Activated CD8-positive, alpha-beta memory T cell treated with anti-CD3 and anti-CD28 coated beads, Interleukin-2, amount 50 U/mL, for 24 hours (primary cell): ENCODE results near the gene COX6A1.
"Not testable (repeated sequence)": the region's sequence is repeated elsewhere in the genome, so short reads cannot be mapped to it uniquely, and the experiment has no call there.

Experiments
- DNase-seq: peaks from one replicate; pipeline ENCODE4 v3.0.0-alpha.2; 2020; ENCODE audit errors: extremely low read depth

Gene COX6A1

GRCh38 chr12:120468325-120468820 is 30.5 kb downstream of the COX6A1 start:
- DNase-seq, result no peak

DNA sequence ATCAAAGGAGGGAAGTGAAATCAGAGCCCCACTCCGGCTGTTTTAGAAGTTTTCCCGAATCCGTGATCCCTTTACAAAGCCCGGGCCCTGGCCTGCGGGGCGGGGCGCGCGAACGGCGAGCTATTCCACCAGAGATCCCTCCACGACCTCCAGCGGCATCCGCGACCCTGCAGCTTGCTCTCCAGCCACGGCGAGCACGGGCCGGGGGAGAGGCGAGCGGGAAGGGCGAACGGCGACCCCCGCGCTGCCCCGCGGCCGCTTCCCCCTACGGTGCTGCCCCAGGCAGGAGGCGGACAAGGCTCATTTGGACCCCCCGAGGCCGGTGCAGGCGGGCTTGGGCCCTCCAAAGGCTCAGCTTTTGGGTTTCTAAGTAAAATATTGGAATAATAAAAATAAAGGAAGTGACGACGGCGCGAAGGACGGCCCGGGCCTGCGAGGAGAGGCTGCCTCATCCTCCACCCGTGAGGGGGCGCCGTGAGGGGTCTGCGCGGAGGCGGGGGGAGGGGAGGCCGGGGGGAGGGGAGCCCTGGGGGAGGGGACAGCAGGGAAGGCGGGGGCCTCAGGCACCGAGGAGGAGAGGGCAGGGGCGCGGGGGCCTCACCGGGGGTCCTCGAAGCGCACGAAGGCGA is 31.0 kb downstream of the COX6A1 start:
- DNase-seq, result no peak

DNA sequence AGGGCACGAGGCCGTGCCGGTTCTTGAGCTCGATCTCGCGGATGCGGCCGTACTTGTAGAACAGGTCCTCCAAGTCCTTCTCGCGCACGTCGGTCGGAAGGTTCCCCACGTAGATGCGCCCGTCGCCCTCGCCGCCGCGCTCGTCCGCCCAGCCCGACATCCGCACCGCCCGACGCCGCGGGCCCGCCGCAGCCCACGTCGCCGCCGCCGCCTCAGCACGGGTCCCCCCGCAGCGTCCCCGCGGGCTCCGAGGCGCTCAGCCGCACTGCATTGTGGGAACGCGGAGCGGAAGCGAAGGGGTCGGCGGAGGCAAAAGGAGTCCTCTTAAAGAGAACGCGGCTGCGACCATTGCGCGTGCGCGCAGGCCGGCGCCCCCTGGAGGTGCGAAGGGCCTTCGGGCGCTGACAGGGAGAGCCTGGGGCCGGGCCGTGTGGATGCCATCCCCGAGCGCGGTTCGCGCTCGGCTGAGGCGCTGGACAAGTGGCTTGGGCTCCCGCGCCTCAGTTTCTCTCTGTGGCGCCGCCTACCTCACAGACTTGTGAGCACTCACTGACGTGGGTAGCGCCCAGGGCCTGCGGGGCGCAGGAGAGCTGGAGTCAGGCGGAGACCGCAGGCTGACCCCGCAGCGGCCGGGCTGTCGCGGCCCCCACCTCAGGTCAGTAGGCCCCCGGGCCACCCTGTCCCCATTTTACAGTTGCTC is 31.7 kb downstream of the COX6A1 start, which contains the start of gene SRSF9:
TSS of gene SRSF9 (minus strand) at position 299 of the 700 bp plus-strand sequence. CDS start at position 160, 139 bp downstream.
- DNase-seq, result peak; percentile 91

DNA sequence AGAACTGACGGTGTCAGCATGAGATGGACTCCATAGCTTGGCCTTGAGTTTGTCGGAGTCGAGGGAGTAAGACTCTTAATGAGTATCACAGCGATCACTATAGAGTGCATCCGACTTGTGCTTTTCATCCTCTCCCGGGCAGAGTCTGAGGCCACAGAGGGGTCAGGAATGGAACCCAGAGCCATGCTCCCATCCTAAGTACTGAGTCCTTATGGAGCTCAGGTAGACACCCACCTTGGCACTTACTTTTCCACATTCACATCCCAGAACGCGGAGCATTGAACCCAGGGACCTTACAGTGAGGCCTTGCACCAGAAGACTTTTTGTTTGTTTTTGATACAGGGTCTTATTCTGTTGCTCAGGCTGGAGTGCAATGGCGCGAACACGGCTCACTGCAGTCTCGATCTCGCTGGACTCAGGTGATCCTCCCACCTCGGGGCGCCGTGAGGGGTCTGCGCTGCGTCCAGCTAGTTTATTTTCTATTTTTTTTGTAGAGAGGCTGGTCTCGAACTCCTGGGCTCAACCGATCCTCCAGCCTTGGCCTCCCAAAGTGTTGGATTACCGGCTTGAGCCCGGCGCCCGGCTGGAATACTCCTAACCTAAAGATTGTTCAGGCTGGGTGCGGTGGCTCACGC is 32.4 kb downstream of the COX6A1 start:
- DNase-seq, result no peak

GRCh38 chr12:120472521-120472920 is 34.6 kb downstream of the COX6A1 start:
- no peak for DNase-seq

- DNase-seq, result no peak
These were observed 36.1 kb downstream of the COX6A1 start for GRCh38 chr12:120473807-120474615.

DNA sequence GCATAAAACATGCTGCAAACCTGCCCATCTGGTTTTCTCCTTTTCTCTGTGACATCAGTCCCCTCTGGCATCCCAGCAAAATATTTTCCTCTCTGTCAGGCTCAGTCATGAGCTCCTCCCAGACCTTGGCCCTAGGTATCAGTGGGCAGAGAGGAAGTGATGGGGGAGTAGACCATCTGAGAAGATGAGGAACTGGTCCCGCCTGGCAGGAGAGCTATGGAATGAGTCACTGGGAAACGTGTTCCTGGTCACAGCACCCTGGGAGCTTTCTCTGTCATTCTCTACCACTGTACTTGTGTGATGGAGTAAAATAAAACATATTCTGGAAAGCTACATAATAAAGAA is 36.7 kb downstream of the COX6A1 start:
- DNase-seq, result no peak

DNA sequence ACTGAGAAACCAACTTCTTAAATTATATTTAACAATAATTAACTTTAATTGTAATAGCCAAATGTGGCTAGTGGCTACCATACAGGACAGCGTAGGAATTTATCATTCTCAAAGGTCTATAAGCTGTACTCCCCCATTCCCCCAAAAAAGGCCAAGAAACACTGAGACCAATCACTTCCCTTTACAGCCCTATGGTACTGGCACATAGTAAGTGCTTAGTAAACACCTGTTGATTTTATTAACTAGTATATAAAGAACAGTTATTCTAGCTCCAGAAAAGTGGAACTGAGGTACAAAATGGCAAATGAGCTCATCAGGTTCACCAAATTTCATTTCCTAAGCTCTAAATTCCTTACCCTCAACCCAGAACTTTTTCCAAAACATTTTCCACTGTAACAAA is 37.7 kb downstream of the COX6A1 start:
- DNase-seq, result no peak

DNA sequence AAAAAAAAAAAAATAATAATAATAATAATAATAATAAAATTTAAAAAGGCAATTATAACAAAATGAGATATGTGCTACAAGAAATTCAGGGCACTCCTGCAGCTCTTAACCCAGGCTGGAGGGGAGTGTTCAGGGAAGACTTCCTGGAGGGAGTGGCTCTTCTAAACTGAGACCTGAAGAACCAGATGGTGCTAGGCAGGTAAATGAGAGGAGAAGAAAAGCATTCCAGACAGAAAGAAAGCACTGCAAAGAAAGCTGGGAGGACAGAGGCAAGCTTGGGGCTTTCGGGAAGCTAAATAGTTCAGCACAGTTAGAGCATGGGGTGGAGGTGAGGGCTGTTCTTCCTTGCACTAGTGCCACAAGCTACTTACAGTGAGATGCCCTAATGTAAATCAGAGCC is 41.5 kb downstream of the COX6A1 start:
- no peak for DNase-seq

DNA sequence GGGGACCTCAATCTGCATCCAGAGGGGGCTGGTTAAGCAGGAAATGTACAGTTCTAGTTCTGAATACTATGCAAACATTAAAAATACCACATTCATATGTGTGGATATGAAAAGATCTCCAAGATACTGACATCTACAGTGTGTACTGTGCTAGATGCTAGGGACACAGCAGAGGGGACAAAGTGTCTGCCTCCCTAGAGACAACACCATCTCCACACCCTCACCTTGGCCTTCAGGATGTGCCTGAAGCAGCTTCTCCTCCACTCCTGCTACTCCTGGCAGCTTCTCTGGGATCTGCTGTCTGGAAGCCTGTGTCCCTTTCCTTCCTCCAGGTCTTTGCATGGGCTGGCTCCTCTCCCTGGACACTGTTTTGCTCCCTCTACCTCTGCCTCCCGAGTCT is 42.3 kb downstream of the COX6A1 start:
- no peak for DNase-seq

GRCh38 chr12:120481022-120481767 is 43.3 kb downstream of the COX6A1 start:
- no peak for DNase-seq

DNA sequence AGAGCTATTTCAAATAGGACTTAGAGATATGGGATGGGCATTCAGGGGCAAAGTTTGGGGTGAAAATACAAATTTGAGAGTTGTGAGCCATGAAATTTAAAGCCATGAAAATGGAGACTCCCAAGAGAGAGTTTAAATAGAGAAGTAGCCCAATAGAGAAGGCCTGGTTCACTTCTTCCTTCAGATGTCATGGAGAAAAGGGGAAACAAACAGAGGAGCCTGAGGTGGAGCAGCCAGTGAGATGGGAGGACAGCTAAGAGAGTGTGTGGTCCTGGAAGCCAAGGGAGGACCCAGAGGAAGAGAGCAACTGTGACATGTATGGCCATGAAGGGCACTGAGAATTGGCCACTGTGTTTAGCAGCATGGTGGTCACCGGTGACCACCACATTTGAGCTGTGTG is 45.7 kb downstream of the COX6A1 start:
- DNase-seq, result no peak

DNA sequence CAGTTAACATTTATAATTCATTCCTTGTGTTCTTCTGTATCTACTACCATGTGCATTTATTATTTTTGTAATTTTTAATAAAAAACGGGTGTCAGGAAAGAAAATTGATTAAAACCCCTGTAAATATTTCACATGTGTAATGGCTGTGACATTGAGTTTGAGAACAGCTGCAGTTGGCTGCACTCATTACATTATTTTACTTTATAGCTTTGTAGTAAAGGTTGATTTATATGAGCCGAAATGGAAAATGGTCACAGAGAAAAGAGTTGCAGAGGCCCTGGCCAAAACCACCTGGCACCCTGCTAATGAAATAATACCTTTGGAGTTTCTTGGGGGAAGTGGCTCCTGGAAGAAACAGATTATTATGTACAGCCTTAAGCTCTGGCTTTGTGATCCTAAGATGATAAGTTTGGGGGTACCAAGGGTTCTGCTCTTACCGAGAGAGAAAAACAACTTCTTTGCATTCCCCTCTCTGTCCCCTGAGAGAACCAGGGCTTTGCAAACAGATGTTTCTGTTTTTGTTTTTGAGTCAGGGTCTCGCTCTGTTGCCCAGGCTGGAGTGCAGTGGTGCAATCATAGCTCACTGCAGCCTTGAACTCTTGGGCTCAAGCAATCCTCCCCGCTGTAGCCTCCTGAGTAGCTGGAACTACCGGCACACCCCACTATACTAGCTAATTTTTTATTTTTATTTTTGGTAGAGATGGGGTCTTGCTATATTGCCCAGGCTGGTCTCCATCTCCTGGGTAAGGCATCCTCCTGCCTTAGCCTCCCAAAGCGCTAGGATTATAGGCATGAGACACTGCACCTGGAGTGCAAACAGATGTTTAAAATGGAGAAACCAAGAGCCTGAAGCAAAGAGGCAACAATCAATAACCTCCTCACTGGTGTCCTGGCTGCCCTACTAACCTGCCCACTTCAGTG is 48.3 kb downstream of the COX6A1 start:
- no peak for DNase-seq

DNA sequence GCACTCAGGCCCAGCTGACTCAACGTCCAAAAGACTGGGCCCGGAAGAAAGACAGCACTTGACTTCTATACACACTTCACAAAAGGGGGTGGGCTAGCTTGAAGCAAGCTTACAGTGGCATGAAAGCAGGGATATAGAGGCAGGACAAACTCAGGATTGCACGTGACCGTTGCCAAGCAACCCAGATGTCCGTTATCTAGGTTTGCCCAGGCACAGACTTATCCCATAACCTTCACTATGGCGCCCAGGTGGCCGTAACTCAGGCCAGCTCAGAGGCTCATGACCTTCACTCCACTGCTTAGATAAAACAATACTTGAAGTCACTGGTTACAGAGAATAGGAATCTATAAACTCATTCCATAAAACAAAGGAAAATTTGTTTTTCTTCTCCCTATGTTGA is 49.6 kb downstream of the COX6A1 start:
- not testable (repeated sequence) for DNase-seq

GRCh38 chr12:120488057-120488640 is 50.2 kb downstream of the COX6A1 start:
- no peak for DNase-seq

GRCh38 chr12:120489018-120489417 is 51.1 kb downstream of the COX6A1 start:
- DNase-seq, result no peak

GRCh38 chr12:120490325-120490724 is 52.4 kb downstream of the COX6A1 start:
- DNase-seq, result no peak
